Activated CD4-positive, alpha-beta T cell treated with anti-CD3 and anti-CD28 coated beads for 36 hours (primary cell): Measurements from ENCODE around the gene OPRL1. TPM values are rescaled to one million over a fixed set of nuclear protein-coding genes. Genes with fewer than 3 reads are reported as not detected.
A peak's percentile ranks its signal among the peaks of the same experiment; 100 is the strongest.

ENCODE experiments used
- ATAC-seq: fragments of 200-7000 bp; cut with Tn5 transposase; one replicate; pipeline ENCODE4 v1.10.0; 2021; ENCODE audit warnings: mild to moderate bottlenecking, moderate library complexity
- CTCF ChIA-PET: fragments of 350-600 bp; sonication (Branson Sonifier 250); formaldehyde crosslinking; loops from one replicate; lab custom pipeline; 2021; ENCODE audit warnings: antibody characterized with exemption; lab: Charles Lee
- POLR2A ChIA-PET: fragments of 350-600 bp; sonication (Branson Sonifier 250); formaldehyde crosslinking; loops from one replicate; lab custom pipeline; 2021; ENCODE audit warnings: antibody characterized with exemption, inconsistent platforms; lab: Charles Lee
- DNase-seq: peaks from one replicate; pipeline ENCODE4 v3.0.0-alpha.2; 2020
- H3K27ac Mint-ChIP-seq: one replicate; pipeline ENCODE4 v1.8.0; 2021; ENCODE audit warnings: mixed read lengths
- H3K27me3 Mint-ChIP-seq: one replicate; pipeline ENCODE4 v1.8.0; 2021; ENCODE audit warnings: mixed read lengths
- H3K36me3 Mint-ChIP-seq: one replicate; pipeline ENCODE4 v1.8.0; 2021; ENCODE audit warnings: low read depth, mixed read lengths
- H3K4me1 Mint-ChIP-seq: one replicate; pipeline ENCODE4 v1.8.0; 2021; ENCODE audit warnings: mixed read lengths
- H3K4me3 Mint-ChIP-seq: one replicate; pipeline ENCODE4 v1.8.0; 2021; ENCODE audit warnings: mild to moderate bottlenecking, moderate library complexity, mixed read lengths
- H3K9me3 Mint-ChIP-seq: one replicate; pipeline ENCODE4 v1.8.0; 2021; ENCODE audit warnings: low read depth, mixed read lengths
- intact Hi-C, 2 experiments: fragments of 100-400 bp; cut with DNase I in 1 of 2; cut with micrococcal nuclease in 1 of 2; formaldehyde crosslinking; loops; one replicate each; pipeline versions ENCODE4 v1.14.2 to v1.15.1; 2022 to 2024; cut with DNase I, micrococcal nuclease
- total RNA-seq, 2 experiments: library from RNA; stranded (reverse); gene quantifications; one replicate each; pipeline ENCODE4 v1.2.3, GENCODE V29; 2021

OPRL1 gene
- total RNA-seq, 2 experiments from 2014 or later = 0.42 to 0.50 TPM

- intact Hi-C loops = no loop called here
- CTCF ChIA-PET = interaction anchor here (0.9 kb wide), 1 partner anchor 15 kb away, joined by 3 read pairs; no protein-coding TSS in a partner anchor
- H3K4me1 Mint-ChIP-seq = no peaks in the 10 kb centered on the region
- POLR2A ChIA-PET = no interaction called here
- no peak overlapping the region for H3K4me3 Mint-ChIP-seq
- DNase-seq = no peak
- H3K27me3 Mint-ChIP-seq = no peaks in the 10 kb centered on the region
- no peak overlapping the region for H3K27ac Mint-ChIP-seq
- ATAC-seq = no peak
- H3K36me3 Mint-ChIP-seq = no peaks in the 10 kb centered on the region
- peaks cover under 1% of the 10 kb centered on the region for H3K9me3 Mint-ChIP-seq
These were observed 11.9 kb downstream of the OPRL1 start for GRCh38 chr20:64091770-64092169.

DNA sequence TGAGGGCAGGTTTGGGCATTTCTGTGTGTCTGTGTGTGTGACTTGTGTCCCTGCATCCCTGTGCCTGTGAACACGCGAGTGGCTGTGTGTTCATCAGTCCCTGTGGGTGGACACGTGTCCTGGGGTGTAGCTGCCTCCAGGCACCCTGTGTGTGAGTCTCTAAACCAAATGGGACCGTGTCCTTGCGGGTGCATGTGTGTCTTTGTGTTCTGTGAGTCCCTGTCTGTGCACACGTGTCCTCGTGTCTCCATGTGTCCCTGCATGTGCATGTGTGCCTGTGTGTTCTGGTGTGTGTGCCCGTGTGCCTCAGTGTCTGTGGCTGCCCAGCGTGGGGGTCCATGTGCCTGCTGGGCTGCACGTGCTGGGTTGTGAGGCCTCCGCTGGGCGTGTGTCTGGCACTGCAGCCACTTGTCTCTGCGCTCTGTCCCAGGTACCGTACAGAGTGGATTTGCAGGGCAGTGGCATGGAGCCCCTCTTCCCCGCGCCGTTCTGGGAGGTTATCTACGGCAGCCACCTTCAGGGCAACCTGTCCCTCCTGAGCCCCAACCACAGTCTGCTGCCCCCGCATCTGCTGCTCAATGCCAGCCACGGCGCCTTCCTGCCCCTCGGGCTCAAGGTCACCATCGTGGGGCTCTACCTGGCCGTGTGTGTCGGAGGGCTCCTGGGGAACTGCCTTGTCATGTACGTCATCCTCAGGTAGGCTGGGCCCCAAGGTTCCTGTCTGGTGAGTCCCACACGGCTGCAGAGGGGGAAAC lies 12.6 kb downstream of the OPRL1 start:
- intact Hi-C loops = no loop called here
- no peaks in the 10 kb centered on the region for H3K36me3 Mint-ChIP-seq
- H3K4me3 Mint-ChIP-seq = no peak overlapping the region
- H3K9me3 Mint-ChIP-seq = peaks cover 2% of the 10 kb centered on the region
- H3K27ac Mint-ChIP-seq = no peak overlapping the region
- ATAC-seq (no peak), DNase-seq (no peak)
- H3K27me3 Mint-ChIP-seq = no peaks in the 10 kb centered on the region
- H3K4me1 Mint-ChIP-seq = no peaks in the 10 kb centered on the region
- POLR2A ChIA-PET = no interaction called here
- CTCF ChIA-PET = no interaction called here

- no peaks in the 10 kb centered on the region for H3K27me3 Mint-ChIP-seq
- CTCF ChIA-PET = no interaction called here
- POLR2A ChIA-PET = no interaction called here
- H3K27ac Mint-ChIP-seq = no peak overlapping the region
- no peak overlapping the region for H3K4me3 Mint-ChIP-seq
- H3K9me3 Mint-ChIP-seq = peaks cover 2% of the 10 kb centered on the region
- ATAC-seq (no peak), DNase-seq (no peak)
- H3K4me1 Mint-ChIP-seq = no peaks in the 10 kb centered on the region
- intact Hi-C loops = no loop called here
- H3K36me3 Mint-ChIP-seq = no peaks in the 10 kb centered on the region
These were observed 13.2 kb downstream of the OPRL1 start for GRCh38 chr20:64093013-64093503.

GRCh38 chr20:64095455-64095854 lies 15.6 kb downstream of the OPRL1 start:
- peaks cover 9% of the 10 kb centered on the region for H3K4me1 Mint-ChIP-seq
- peaks cover 2% of the 10 kb centered on the region for H3K9me3 Mint-ChIP-seq
- intact Hi-C loops = no loop called here
- H3K27ac Mint-ChIP-seq = no peak overlapping the region
- H3K4me3 Mint-ChIP-seq = no peak overlapping the region
- ChIA-PET POLR2A (no interaction called here), CTCF (no interaction called here)
- no peaks in the 10 kb centered on the region for H3K36me3 Mint-ChIP-seq
- ATAC-seq (no peak), DNase-seq (no peak)
- no peaks in the 10 kb centered on the region for H3K27me3 Mint-ChIP-seq

DNA sequence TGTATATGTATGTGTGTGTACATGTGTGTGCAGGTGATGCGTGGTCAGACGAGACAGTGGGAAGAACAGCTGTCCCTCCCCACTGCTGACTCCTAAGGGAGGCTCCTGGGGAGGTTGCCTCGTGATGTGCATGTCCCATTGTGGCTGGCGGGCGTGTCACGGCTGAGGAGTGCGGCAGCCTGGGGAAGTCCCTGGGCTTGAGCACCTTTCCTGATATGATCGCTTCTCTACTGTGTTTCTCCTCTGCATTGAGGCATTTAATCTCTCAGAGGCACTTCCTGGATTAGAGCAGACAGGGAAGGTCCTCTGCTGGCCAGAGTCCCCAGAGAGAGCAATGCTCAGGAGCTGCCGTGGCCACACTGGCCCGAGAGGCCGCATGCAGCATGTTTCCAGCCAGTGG lies 16.0 kb downstream of the OPRL1 start:
- ChIA-PET POLR2A (no interaction called here), CTCF (interaction anchor here (1.1 kb wide), 1 partner anchor 24 kb away, joined by 3 read pairs; no protein-coding TSS in a partner anchor)
- no peak overlapping the region for H3K27ac Mint-ChIP-seq
- H3K9me3 Mint-ChIP-seq = peaks cover 2% of the 10 kb centered on the region
- H3K4me1 Mint-ChIP-seq = peaks cover 14% of the 10 kb centered on the region
- H3K27me3 Mint-ChIP-seq = peaks cover under 1% of the 10 kb centered on the region
- ATAC-seq (peak; percentile 50), DNase-seq (peak; percentile 43)
- intact Hi-C loops = no loop called here
- H3K36me3 Mint-ChIP-seq = no peaks in the 10 kb centered on the region
- H3K4me3 Mint-ChIP-seq = no peak overlapping the region

DNA sequence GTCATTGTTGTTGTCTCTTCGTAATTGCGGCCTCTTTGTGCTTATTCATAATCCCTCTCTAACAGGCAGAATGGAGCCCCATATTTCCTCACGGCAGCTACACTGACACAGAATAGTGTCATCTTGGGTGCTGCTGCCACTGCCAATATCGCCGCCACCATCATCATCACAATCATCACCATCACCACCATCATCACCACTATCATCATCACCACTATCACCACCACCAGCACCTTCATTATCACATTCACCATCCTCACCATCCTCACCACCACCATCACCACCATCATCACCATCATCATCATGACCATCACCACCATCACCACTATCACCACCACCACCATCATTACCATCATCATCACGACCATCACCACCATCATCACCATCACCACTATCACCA lies 16.7 kb downstream of the OPRL1 start:
- intact Hi-C loops = no loop called here
- Mint-ChIP-seq H3K36me3 (no peaks in the 10 kb centered on the region), H3K4me3 (no peak overlapping the region), H3K9me3 (peaks cover 2% of the 10 kb centered on the region), H3K4me1 (peaks cover 20% of the 10 kb centered on the region), H3K27me3 (peaks cover 7% of the 10 kb centered on the region), H3K27ac (no peak overlapping the region)
- ChIA-PET POLR2A (no interaction called here), CTCF (interaction anchor here (1.1 kb wide), 1 partner anchor 23 kb away, joined by 3 read pairs; no protein-coding TSS in a partner anchor)
- ATAC-seq (no peak), DNase-seq (no peak)

- ChIA-PET POLR2A (no interaction called here), CTCF (interaction anchor here (0.7 to 1.9 kb wide), 3 partner anchors 15 to 26 kb away, joined by 3 to 6 read pairs (median 3); partner anchors contain the start of gene LKAAEAR1)
- peaks cover 2% of the 10 kb centered on the region for H3K9me3 Mint-ChIP-seq
- no peak for ATAC-seq
- H3K27me3 Mint-ChIP-seq = peaks cover 13% of the 10 kb centered on the region
- H3K4me3 Mint-ChIP-seq = no peak overlapping the region
- H3K27ac Mint-ChIP-seq = no peak overlapping the region
- intact Hi-C loops = no loop called here
- DNase-seq = no peak
- no peaks in the 10 kb centered on the region for H3K36me3 Mint-ChIP-seq
- peaks cover 23% of the 10 kb centered on the region for H3K4me1 Mint-ChIP-seq
These were observed 18.7 kb downstream of the OPRL1 start for GRCh38 chr20:64098471-64099013.

GRCh38 chr20:64099086-64099786 lies 19.4 kb downstream of the OPRL1 start:
- ATAC-seq = no peak
- Mint-ChIP-seq H3K27ac (no peak overlapping the region), H3K36me3 (no peaks in the 10 kb centered on the region), H3K4me1 (peaks cover 23% of the 10 kb centered on the region), H3K9me3 (peaks cover 2% of the 10 kb centered on the region), H3K4me3 (no peak overlapping the region), H3K27me3 (peaks cover 13% of the 10 kb centered on the region)
- POLR2A ChIA-PET = no interaction called here
- no peak for DNase-seq
- intact Hi-C loops = no loop called here
- CTCF ChIA-PET = interaction anchor here (0.7 to 1.9 kb wide), 5 partner anchors 16 to 160 kb away, joined by 3 to 6 read pairs (median 3); partner anchors contain the start of gene LKAAEAR1

DNA sequence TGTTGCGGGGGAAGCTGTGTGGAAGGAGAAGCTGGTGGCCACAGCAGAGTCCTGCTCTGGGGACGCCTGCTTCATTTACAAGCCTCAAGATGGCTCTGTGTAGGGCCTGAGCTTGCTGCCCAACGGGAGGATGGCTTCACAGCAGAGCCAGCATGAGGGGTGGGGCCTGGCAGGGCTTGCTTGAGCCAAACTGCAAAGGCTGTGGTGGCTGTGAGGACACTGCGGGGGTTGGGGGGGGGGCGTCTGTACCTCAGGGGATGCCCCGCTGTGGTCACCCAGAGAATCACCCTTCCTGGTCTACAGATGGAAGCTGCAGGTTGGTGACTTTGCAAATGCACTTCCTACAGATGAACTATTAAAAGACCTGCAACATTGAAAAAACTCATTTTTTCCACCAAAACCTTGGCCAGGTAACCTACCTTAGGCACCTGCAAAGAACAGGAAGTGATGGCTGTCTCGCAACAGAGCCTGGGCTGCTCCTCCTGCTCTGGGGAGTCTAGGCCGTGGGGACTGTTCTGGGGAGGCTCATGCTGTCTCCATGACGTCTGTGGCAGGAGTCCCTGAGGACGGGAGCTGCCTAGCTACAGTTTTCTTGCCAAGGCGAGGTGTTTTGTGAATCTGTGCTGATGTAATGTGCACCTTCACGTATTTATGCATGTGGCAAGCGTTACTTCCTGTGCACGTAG lies 20.1 kb downstream of the OPRL1 start:
- Mint-ChIP-seq H3K9me3 (peaks cover 2% of the 10 kb centered on the region), H3K4me3 (no peak overlapping the region), H3K36me3 (no peaks in the 10 kb centered on the region), H3K27ac (peak overlapping the region; percentile 63), H3K4me1 (peaks cover 23% of the 10 kb centered on the region), H3K27me3 (peaks cover 13% of the 10 kb centered on the region)
- ATAC-seq (peak; percentile 71), DNase-seq (peak; percentile 56)
- intact Hi-C loops = loop anchor here in 1 of 2 experiments (5.0 kb wide), 1 partner anchor 157 kb away; the partner anchor contains the start of gene PCMTD2
- POLR2A ChIA-PET = no interaction called here
- CTCF ChIA-PET = interaction anchor here (0.7 to 1.9 kb wide), 3 partner anchors 16 to 26 kb away, joined by 3 to 6 read pairs (median 3); partner anchors contain the start of gene LKAAEAR1

DNA sequence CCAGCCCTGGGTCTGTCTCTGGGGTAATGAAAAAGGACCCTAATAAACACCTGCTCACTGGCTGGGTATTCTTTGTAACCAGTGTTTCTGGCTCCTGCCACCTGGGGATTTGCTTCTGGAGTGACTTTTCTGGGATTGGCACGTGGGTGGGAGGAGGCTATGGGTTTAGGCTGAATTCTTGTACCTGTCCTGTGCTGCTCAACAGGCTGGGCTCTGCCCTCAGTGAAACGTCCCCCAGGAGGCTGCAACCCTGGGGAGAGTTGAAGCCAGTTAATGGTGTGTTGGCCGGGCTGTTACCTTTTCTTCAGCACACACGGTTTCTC lies 20.6 kb downstream of the OPRL1 start:
- Mint-ChIP-seq H3K27ac (peak overlapping the region; percentile 63), H3K4me1 (peaks cover 23% of the 10 kb centered on the region), H3K9me3 (peaks cover 2% of the 10 kb centered on the region), H3K4me3 (no peak overlapping the region), H3K36me3 (no peaks in the 10 kb centered on the region), H3K27me3 (peaks cover 13% of the 10 kb centered on the region)
- CTCF ChIA-PET = interaction anchor here (0.6 to 1.9 kb wide), 2 partner anchors 17 to 396 kb away, joined by 3 to 6 read pairs; partner anchors contain the start of gene LKAAEAR1
- ATAC-seq (no peak), DNase-seq (no peak)
- intact Hi-C loops = loop anchor here in 1 of 2 experiments (5.0 kb wide), 1 partner anchor 157 kb away; the partner anchor contains the start of gene PCMTD2
- POLR2A ChIA-PET = no interaction called here
